Fibroblast of lung (primary cell): ENCODE results near the gene GPC6. TPM values are rescaled to one million over a fixed set of nuclear protein-coding genes. Genes with fewer than 3 reads are reported as not detected.
A peak's percentile ranks its signal among the peaks of the same experiment; 100 is the strongest.

Source experiments
- DNase-seq, 2 donors: peaks; one replicate each; pipeline versions ENCODE4 v3.0.0 to v3.0.0-alpha.2; 2010; ENCODE audit warnings: low read depth in 2 of 2
- H2AFZ ChIP-seq: 2 replicates; pipeline ENCODE4 v1.5.1; 2012; ENCODE audit warnings: low read length, control low read depth, inconsistent platforms
- H3K27ac ChIP-seq: 2 replicates; pipeline ENCODE4 v1.5.1; 2011; ENCODE audit warnings: low read length, control low read depth; ENCODE audit not compliant: insufficient read depth
- H3K27me3 ChIP-seq: 2 replicates; pipeline ENCODE4 v1.5.1; 2011; ENCODE audit warnings: mild to moderate bottlenecking, low read length; ENCODE audit not compliant: control insufficient read depth, insufficient read depth
- H3K36me3 ChIP-seq: 2 replicates; pipeline ENCODE4 v1.5.1; 2011; ENCODE audit warnings: low read length; ENCODE audit not compliant: control insufficient read depth, insufficient read depth
- H3K4me1 ChIP-seq: 2 replicates; pipeline ENCODE4 v1.5.1; 2011; ENCODE audit warnings: low read length; ENCODE audit not compliant: control insufficient read depth, insufficient read depth; ENCODE audit errors: extremely low read depth
- H3K4me2 ChIP-seq: 2 replicates; pipeline ENCODE4 v1.5.1; 2011; ENCODE audit warnings: low read length, control low read depth; ENCODE audit not compliant: insufficient read depth; ENCODE audit errors: extremely low read depth
- H3K4me3 ChIP-seq, 4 experiments: fragments of 200-600 bp in 1 of 4; sonication (generic) in 1 of 4; replicated peaks in 1 of 4; 2 replicates each; pipeline ENCODE4 v1.5.1; 2011 to 2016; ENCODE audit warnings: low read length in 4 of 4, low read depth in 3 of 4, mild to moderate bottlenecking in 3 of 4, control low read depth in 2 of 4, inconsistent platforms in 1 of 4, mixed read lengths in 1 of 4; ENCODE audit not compliant: insufficient read depth in 1 of 4; ENCODE audit errors: control extremely low read depth in 1 of 4
- H3K79me2 ChIP-seq: 2 replicates; pipeline ENCODE4 v1.5.1; 2012; ENCODE audit warnings: mild to moderate bottlenecking, low read length, inconsistent platforms; ENCODE audit not compliant: control insufficient read depth, insufficient read depth
- H3K9ac ChIP-seq: 2 replicates; pipeline ENCODE4 v1.5.1; 2011; ENCODE audit warnings: mild to moderate bottlenecking, low read length, control low read depth; ENCODE audit not compliant: insufficient read depth
- H3K9me3 ChIP-seq: 2 replicates; pipeline ENCODE4 v1.5.1; 2012; ENCODE audit warnings: low read depth, low read length; ENCODE audit not compliant: control insufficient read depth, insufficient read depth
- H4K20me1 ChIP-seq: 2 replicates; pipeline ENCODE4 v1.5.1; 2011; ENCODE audit warnings: low read length; ENCODE audit not compliant: control insufficient read depth, insufficient read depth; ENCODE audit errors: extremely low read depth
- CTCF ChIP-seq, 2 donors: IDR thresholded peaks in 1 of 2; conservative IDR thresholded peaks in 1 of 2; 1 replicate in 1 of 2; 2 replicates in 1 of 2; pipeline ENCODE4 v1.5.1; 2011 to 2012; ENCODE audit warnings: low read length in 2 of 2, control low read depth in 1 of 2, inconsistent platforms in 1 of 2, low read depth in 1 of 2, mild to moderate bottlenecking in 1 of 2
- EZH2 ChIP-seq: IDR thresholded peaks from 2 replicates; pipeline ENCODE4 v1.5.1; 2012; ENCODE audit warnings: low read length, control low read depth, mild to moderate bottlenecking; ENCODE audit errors: missing control alignments
- polyA plus RNA-seq, 2 donors: library from polyadenylated mRNA; depleted of rRNA in 1 of 2; stranded (reverse) in 1 of 2; unstranded in 1 of 2; fragments of >200 nt; gene quantifications; 2 replicates each; pipeline ENCODE4 v1.2.1, GENCODE V29; 2011 to 2012; ENCODE audit warnings: missing spikeins in 1 of 2
- total RNA-seq: library from RNA; depleted of rRNA; stranded (reverse); fragments of >200 nt; gene quantifications from 2 replicates; pipeline ENCODE4 v1.2.1, GENCODE V29; 2014

Gene GPC6
- total and polyA plus RNA-seq, 2 donors (not counting 1 experiment from before 2014, with no cell fraction given) = 11.2 to 33.7 TPM

GRCh38 chr13:94317063-94317491 lies 1090.5 kb downstream of the GPC6 start:
- no peaks in the 10 kb centered on the region for H4K20me1 ChIP-seq
- H3K27me3 ChIP-seq = no peaks in the 10 kb centered on the region
- H2AFZ ChIP-seq = no peak overlapping the region
- no peak overlapping the region for H3K4me3 ChIP-seq
- H3K4me2 ChIP-seq = peak overlapping the region; percentile 52
- no peaks in the 10 kb centered on the region for H3K36me3 ChIP-seq
- peak overlapping the region; percentile 3 for H3K27ac ChIP-seq
- no peaks in the 10 kb centered on the region for H3K79me2 ChIP-seq
- H3K9me3 ChIP-seq = no peaks in the 10 kb centered on the region
- H3K4me1 ChIP-seq = peaks cover 10% of the 10 kb centered on the region
- TF ChIP-seq EZH2 = no peak
- TF ChIP-seq CTCF (conservative IDR thresholded peaks at IDR 0.05 in 1 of 2, IDR thresholded peaks at IDR 0.05 in 1 of 2; ENCODE audit: low read depth in 1 of 2, low read length in 2 of 2) = no peak
- H3K9ac ChIP-seq = no peak overlapping the region
- DNase-seq = peak in 1 of 2 donors; percentile 75

DNA sequence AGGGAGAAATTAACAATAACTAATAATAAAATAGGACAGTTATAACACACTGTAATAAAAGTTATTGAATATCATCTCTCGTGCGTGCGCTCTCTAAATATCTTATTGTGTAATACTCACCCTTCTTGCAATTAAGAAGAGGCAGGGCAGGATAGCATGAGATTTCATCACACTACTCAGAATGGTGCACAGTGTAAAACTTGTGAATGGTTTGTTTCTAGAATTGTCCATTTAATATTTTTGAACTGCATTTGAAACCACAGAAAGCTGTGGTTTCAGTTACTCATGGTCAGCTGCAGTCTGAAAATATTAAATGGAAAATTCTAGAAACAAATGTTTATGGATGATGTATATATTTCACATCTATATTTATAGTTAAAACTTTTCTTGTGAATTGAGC lies 1091.8 kb downstream of the GPC6 start:
- Histone ChIP-seq H3K4me2 (no peak overlapping the region), H2AFZ (no peak overlapping the region), H3K4me1 (peaks cover 7% of the 10 kb centered on the region), H4K20me1 (no peaks in the 10 kb centered on the region), H3K9ac (no peak overlapping the region), H3K9me3 (no peaks in the 10 kb centered on the region), H3K27me3 (no peaks in the 10 kb centered on the region), H3K36me3 (no peaks in the 10 kb centered on the region), H3K4me3 (no peak overlapping the region), H3K79me2 (no peaks in the 10 kb centered on the region), H3K27ac (no peak overlapping the region)
- peak; percentile 56 to 70 for DNase-seq
- TF ChIP-seq CTCF (conservative IDR thresholded peaks at IDR 0.05 in 1 of 2, IDR thresholded peaks at IDR 0.05 in 1 of 2; ENCODE audit: low read depth in 1 of 2, low read length in 2 of 2) = no peak
- no peak for TF ChIP-seq EZH2

- H3K4me2 ChIP-seq = no peak overlapping the region
- TF ChIP-seq EZH2 = no peak
- no peak for TF ChIP-seq CTCF (conservative IDR thresholded peaks at IDR 0.05 in 1 of 2, IDR thresholded peaks at IDR 0.05 in 1 of 2; ENCODE audit: low read depth in 1 of 2, low read length in 2 of 2)
- no peaks in the 10 kb centered on the region for H4K20me1 ChIP-seq
- H3K4me1 ChIP-seq = peaks cover 7% of the 10 kb centered on the region
- no peak for DNase-seq
- H3K79me2 ChIP-seq = no peaks in the 10 kb centered on the region
- no peak overlapping the region for H2AFZ ChIP-seq
- no peak overlapping the region for H3K4me3 ChIP-seq
- H3K9ac ChIP-seq = no peak overlapping the region
- H3K27ac ChIP-seq = no peak overlapping the region
- H3K36me3 ChIP-seq = no peaks in the 10 kb centered on the region
- H3K9me3 ChIP-seq = no peaks in the 10 kb centered on the region
- no peaks in the 10 kb centered on the region for H3K27me3 ChIP-seq
These were observed 1092.9 kb downstream of the GPC6 start for GRCh38 chr13:94319501-94319900.
